HG03342 (cell line): ENCODE measurements around the gene LDLRAD3.

Experiments used
- ATAC-seq: cut with Tn5 transposase; IDR thresholded peaks from one replicate; pipeline ENCODE4 v1.9.1; 2021; ENCODE audit warnings: mild to moderate bottlenecking, moderate library complexity; ENCODE audit not compliant: unreplicated experiment

LDLRAD3 gene

GRCh38 chr11:36098087-36098486 lies 154.2 kb downstream of the LDLRAD3 start:
- ATAC-seq, result no peak

- no peak for ATAC-seq
These were observed 155.1 kb downstream of the LDLRAD3 start for GRCh38 chr11:36098853-36099375.

- no peak for ATAC-seq
These were observed 157.6 kb downstream of the LDLRAD3 start for GRCh38 chr11:36101466-36101865.

GRCh38 chr11:36102868-36103267 lies 159.0 kb downstream of the LDLRAD3 start:
- no peak for ATAC-seq

- no peak for ATAC-seq
These were observed 160.2 kb downstream of the LDLRAD3 start for GRCh38 chr11:36103933-36104530.

GRCh38 chr11:36104660-36104992 lies 160.8 kb downstream of the LDLRAD3 start:
- no peak for ATAC-seq

- ATAC-seq, result no peak
These were observed 162.1 kb downstream of the LDLRAD3 start for GRCh38 chr11:36105743-36106581.

GRCh38 chr11:36107547-36107946 lies 163.7 kb downstream of the LDLRAD3 start:
- ATAC-seq, result no peak

- no peak for ATAC-seq
These were observed 165.2 kb downstream of the LDLRAD3 start for GRCh38 chr11:36108881-36109589.

GRCh38 chr11:36109590-36109849 lies 165.7 kb downstream of the LDLRAD3 start:
- no peak for ATAC-seq

GRCh38 chr11:36109850-36110606 lies 166.2 kb downstream of the LDLRAD3 start:
- no peak for ATAC-seq

- no peak for ATAC-seq
These were observed 167.0 kb downstream of the LDLRAD3 start for GRCh38 chr11:36110668-36111410.

- ATAC-seq, result no peak
These were observed 170.2 kb downstream of the LDLRAD3 start for GRCh38 chr11:36114095-36114494.

- ATAC-seq, result no peak
These were observed 171.5 kb downstream of the LDLRAD3 start for GRCh38 chr11:36115378-36115801.

- no peak for ATAC-seq
These were observed 172.3 kb downstream of the LDLRAD3 start for GRCh38 chr11:36116161-36116560.

GRCh38 chr11:36118084-36118483 lies 174.2 kb downstream of the LDLRAD3 start:
- ATAC-seq, result no peak

GRCh38 chr11:36119300-36119699 lies 175.4 kb downstream of the LDLRAD3 start:
- ATAC-seq, result no peak

- no peak for ATAC-seq
These were observed 177.2 kb downstream of the LDLRAD3 start for GRCh38 chr11:36121054-36121453.

- ATAC-seq, result no peak
These were observed 178.8 kb downstream of the LDLRAD3 start for GRCh38 chr11:36122671-36123070.

GRCh38 chr11:36123336-36124101 lies 179.7 kb downstream of the LDLRAD3 start:
- no peak for ATAC-seq
